T follicular helper cell (primary cell): ENCODE data around the gene PRKN.
"Not testable (repeated sequence)": the region's sequence is repeated elsewhere in the genome, so short reads cannot be mapped to it uniquely, and the experiment has no call there.

Source experiments
- DNase-seq: peaks from one replicate; pipeline ENCODE4 v3.0.0-alpha.2; 2020; ENCODE audit warnings: low read depth

PRKN gene

DNA sequence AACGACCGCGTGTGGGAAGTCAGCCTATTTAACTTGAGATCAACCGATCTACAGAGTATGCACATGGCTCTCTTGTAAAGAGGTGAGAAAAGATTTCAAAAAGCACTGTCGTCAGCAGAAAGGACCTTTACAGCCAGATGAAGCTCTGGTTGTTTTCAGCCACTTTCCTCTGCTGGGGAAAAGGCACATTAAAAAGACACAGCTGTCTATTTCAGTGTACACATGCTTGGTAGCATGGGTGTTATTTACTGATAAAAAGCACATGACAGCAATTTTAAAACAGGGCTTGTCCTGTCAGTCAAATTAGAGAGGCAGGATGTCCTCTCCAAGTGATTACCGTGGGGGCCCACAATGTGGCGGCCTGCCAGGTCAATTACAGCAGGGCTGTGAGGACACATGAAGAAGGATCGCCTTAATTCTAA is 188.9 kb downstream of the PRKN start:
- DNase-seq: no peak

DNA sequence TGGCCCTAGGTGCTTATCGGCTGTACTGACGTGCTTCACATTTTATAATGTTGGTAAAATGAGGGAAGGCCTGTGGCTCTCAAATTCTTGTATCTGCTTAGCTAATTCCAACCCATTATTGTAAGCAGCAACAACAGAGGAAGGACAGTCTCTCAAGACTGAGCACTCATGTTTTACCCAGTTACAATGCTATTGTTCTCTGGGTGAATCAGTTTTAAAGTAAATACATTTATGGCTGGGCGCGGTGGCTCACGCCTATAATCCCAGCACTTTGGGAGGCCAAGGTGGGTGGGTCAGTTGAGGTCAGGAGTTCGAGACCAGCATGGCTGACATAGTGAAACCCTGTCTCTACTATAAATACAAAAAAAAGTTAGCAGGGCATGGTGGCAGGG is 194.6 kb downstream of the PRKN start:
- no peak for DNase-seq

DNA sequence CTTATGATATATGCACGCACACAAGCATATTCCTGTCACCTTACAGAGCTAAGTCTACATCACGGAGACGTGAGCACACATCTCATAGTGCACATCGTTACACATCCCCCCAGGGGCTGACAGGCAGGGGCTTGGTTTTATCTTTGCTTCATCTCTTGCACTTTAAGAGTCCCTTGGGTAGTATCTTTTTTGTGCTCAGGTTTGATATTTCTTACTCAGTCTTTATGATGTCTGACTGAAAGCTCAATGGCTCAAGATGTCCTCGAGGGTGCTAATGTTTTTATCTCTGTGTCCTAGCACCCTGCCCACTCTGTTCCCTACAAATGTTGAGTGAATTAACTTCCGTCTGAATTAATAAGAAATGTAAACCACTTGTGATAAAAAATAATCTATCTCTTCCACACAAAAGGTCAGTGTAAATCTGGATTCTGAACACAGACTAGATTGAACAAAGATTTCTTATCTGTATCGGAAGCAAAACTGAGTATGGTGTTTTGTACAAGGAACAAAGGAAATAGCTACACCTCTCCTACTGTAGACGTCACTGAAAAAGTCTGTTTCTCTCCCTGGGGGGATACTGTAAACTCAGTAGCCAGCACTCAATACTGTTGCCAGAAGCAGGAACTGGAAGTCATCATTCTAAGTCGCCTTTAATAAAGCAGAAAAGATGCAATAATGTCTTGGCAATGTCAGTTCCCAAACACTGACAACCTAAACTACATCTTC is 195.1 kb downstream of the PRKN start:
- no peak for DNase-seq

DNA sequence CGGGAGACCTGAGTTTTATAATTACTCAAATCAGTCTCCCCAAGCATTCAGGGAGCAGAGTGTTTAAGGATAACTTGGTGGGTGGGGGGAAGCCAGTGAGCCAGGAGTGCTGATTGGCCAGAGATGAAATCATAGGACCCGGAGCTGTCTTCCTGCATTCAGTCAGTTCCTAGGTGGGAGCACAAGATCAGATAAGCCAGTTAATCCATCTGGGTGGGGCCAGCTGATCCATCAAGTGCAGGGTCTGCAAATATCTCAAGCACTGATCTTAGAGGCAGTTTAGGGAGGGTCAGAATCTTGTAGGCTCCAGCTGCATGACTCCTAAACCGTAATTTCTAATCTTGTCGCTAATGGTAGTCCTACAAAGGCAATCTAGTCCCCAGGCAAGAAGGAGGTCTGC is 196.2 kb downstream of the PRKN start:
- DNase-seq: not testable (repeated sequence)

DNA sequence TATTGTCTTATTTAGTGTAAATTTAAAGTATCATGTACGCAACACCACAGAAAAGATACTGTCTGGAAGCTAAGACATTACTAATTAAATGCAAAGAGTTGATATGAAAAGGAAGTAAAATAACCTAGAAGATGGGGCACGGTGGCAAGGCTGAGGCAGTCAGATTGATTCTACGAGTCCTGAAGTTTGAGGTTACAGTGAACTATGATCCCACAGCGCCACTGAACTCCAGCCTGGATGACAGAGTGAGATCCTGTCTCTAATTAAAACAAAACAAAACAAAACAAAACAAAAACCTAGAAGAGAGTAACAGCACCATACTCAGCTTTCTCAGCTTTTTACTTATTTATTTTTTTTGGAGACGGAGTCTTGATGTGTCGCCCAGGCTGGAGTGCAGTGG is 199.0 kb downstream of the PRKN start:
- no peak for DNase-seq

DNA sequence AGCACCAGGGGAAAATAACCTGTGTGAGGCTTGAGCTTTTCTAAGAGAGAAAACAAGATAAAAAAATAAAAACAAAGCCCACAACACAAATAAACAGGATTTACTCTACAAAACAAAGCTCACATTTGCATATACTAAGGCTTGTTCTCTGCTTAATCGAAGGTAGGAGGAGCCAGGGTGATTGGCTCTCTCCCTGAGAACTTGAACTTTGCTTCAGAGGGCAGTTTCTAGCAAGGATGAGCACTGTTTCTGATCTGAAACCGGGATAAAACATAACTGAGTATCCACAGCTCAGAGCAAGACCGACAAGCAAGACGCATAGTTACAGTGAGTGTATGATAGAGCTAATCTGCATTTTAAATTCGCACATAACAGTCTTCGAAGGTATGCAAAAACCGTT is 200.6 kb downstream of the PRKN start:
- no peak for DNase-seq

DNA sequence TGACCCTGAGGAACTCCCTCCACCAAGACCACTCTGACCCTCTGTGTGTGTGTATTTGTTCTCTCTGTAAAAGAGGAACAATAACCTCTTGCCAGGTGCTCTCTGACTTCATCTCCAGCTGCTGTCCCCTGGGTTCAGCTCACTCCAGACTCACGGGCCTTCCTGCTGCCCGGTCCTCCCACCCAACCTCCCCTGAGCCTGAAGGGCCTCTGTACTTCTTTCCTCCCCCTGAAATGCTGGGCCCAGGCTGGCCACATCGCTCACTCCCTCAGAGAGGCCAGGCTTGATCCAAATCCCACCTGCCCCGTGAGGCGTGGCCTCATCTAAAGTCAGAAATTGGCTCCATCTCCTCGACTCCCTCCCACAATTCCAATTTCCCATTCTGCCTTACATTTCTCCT is 202.4 kb downstream of the PRKN start:
- DNase-seq: no peak

DNA sequence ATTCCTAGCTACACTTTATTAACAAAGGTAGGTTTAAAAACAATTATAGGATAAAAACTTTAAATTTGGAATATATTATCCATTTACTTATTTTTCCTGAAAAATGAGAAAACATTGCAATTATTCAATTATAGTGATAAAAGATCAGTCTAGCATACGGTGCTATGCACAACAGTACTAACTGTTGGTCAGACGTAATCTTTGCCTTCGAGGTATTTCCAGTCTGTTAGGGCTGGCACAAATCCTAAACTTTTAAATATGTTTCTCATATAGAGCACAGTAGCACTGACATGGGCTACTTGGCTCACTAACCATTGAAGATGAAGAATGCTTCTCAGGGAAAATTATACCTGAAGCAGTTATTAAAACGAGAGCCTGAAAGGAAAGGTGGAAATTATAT is 214.8 kb downstream of the PRKN start:
- no peak for DNase-seq

DNA sequence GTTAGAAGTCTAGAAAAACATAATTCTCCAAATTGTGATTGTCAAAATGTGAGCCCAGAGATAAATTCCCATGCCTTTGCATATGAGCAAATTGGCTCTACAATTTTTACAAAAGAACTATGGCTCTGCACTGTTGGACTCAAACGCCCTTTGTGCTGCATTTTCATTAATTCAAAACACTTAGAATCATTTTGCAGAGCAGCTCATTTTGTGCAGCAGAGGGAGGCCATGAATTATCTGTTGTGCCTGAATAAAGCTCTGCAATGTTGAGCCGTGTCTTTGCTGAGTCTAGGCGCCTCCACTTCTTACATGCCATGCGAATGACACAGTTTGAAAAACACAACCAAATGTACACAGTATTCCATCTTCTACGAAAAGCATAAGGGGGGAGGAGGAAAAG is 230.2 kb downstream of the PRKN start:
- no peak for DNase-seq

DNA sequence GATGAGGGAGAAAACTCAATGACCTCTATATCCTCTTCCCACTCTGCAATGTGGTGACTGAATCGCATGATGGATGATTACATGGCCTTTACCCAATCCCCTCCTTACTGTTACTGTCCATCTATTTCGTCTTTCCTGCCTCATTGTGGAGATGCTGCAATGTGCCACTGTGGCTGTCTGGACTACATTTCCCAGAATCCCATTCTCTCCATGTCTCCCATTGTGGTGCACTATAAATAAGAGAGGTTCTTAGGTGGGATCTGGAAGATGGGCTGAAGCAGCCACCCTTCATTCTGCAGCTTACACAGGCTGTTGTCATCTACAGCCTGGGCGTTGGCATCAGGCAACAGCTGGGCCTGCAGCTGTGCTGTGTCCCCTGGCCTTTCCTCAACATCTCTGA is 233.6 kb downstream of the PRKN start:
- DNase-seq: no peak

DNA sequence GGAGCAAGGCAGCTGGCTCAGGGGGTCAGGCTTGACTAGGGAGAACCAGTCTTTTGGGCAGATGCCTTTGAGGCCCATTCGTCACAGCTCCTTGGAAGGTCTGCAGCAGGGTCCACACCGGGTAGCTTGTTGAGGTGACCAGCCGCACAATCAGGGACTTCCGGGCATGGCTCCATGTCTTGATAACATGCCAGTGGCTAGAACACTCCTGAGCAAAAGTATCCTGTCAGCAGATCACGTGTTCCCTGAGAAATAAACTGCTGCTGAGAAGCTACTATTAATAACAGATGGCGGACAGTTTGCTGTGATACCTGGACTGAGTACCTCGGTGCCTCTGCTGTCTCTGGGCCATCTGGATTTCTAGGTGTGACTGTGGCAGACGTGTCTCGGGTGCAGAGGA is 235.9 kb downstream of the PRKN start:
- DNase-seq: no peak

DNA sequence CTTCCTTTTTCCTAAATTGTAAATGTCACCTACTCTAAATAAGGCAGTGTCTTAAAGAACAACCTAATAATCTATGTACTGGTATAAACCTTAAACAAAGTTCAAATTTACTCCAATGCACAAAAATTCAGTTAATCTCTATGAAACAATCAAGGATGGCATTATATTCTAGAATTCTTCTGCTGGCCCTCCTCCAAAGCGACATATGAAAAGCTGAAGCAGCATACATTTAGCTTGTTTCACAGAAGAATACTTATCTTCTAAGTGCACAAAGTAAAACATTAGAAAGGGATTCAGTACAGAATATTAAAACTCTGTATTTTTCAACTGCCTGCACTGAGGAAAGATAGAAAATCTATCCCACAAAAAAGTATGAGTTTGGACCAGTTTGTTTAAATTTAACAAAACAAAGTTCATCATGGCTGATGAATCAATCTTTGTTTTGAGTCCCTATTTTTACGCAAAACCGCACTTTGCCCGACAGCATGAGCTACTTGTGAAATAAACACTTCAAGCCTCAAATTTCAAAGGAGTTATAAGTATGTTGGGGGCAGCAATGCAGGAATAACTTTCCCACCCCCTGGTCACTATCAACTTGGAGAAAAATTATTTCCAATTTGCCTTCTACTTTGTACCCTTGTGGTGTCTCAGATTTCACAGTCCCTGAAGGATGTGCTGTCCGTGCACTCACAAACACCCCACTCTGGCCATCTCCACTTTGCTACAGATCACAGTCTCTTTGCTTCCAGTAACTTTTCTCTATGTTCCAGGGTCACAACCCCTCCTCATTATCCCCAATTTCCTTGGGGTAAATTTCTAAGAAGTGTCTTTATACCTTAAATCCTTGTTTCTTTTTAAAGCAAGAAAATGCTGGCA is 238.2 kb downstream of the PRKN start:
- no peak for DNase-seq

DNA sequence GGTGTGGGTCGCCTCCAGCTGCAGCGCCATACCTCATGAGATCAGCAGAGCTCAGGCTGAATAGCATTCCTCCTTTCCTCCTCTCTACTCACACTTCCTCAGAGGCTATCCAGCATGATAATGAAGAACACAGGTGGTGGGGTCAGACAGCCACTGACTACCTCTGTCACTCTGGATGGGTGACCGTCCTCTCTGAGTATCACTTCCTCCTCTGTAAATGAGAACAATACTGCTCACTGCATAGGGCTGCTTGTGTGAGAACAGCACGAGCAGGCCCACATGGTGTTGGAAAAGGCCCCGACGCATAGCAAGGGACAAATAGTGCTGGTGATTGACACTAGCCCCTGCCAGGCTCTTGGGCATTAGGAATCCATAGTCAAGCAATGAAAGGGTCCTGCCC is 239.1 kb downstream of the PRKN start:
- DNase-seq: no peak

DNA sequence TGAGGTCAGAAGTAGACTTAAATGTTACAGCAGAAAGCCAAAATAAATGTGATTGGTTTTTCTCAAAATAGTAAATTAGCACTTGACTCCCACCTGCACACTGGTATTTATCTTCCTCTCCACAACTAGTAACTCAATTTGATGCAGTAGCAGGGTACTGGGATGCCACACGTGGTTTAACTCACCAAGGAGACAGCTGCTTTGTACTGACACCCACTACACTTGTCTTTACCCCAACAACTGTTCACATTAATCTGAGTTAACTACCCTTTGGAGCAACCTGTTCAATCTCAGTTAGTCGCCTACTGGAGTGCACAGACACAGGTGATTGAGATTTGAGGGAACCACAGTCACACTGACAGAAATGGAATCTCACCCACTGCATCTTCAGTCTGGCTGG is 242.1 kb downstream of the PRKN start:
- no peak for DNase-seq

DNA sequence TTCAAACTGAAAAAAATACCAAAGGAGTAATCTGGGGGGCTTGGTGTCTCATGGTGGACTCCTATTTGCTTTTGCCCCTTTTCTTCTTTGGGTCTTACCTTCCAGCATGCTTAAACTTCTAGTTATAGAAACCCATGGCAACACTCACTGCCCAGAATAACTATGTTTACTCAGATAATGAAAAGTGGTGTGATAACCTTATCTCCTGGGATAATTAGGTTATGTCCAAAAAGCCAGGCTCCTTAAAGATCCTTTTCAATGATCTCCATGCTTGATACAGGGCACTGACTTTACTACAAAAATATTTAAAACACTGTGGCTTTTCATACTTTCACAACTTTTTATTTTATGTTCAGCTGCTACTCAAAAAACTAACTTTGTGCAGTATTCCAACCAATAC is 245.6 kb downstream of the PRKN start:
- no peak for DNase-seq

DNA sequence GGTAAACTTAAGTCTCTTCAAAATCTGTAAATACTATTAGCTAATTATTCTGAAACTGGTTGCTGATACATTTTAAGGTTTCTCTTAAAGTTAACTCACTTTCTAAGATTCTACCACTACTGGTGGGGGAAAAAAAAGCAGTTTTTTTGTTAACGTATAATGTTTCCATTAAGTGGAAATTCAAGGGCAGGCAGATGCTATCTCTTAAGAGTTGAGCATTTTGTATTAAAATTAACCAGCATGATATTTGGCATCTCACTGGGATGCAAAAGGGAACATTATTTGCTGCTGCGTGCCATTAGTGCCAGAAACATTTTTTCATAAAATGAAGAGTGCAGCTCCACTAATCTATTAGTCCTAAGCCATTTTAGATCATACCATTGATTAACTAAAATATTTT is 246.2 kb downstream of the PRKN start:
- DNase-seq: no peak

DNA sequence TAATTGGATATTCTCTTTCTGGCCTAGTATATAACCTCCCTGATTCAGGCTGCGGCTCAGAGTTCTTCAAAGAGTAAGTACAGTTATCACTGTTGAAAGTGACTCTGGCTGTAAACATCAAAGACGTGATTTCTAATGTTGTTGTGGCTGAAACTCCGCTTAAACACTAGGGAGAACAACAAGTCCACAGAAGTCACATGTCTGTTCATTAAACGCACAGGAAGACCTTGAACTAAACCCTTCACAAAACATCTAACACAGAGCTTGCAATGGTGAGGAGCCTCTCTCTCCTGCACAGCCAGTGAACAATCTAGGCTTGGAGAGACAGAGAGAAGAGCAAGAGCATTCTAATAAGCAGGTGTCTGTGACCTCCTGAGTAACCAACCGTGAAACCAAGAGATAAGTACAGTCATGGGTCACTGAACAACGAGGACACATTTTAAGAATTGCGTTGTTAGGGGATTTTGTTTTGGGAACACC is 249.3 kb downstream of the PRKN start:
- DNase-seq: no peak

DNA sequence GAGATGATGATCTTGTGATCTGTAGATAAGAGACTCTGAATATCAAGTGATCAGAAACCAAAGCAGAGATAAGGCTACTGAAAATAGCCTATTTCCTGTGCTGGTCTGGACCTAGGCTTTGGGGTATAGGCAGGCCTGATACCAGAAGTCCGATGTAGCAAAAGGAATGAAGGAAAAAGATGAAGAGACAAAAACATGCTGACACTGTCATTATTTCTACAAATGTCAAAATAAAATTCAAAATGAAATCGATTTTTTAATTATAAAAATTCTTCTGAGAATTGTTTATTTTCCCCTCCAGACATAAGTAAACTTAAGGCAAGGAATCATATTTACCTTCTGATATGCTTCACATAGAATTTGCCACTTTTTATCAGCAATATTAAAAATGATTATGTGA is 252.8 kb downstream of the PRKN start:
- DNase-seq: no peak

DNA sequence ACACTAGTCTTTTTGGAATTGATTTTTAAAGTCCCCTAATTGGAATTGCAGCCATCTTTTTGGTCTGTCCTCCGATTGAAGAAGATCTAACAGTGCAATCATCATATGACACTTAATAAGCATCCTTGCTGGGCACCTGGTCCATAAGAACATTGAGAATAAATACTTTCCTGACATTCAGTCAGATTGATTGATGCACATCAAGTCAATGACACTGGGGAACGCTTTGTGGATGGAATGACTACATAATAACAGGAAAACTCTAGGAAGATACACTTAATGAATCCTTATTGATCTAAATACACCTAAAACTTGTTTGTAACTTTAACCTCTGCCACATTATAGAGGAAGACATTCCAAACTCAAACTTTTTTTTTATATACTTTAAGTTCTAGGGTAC is 255.7 kb downstream of the PRKN start:
- no peak for DNase-seq

DNA sequence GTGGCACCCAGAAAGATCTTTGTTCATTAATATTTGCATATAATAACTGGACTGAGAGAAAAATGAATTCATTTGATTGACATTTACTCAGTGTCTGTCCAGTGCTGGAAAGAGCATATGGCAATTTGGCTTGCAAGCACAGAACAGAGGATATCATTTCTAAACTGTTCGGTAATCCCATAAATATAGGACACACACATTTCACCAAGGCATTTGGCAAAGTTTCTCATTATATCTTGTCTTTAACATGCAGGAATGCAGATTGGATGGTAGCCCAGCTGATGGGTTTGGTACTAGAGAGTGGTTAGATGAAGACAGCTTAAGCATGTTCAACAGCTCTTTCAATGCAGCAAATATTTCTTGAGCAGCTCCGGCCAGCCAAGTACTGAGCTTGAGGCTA is 259.2 kb downstream of the PRKN start:
- DNase-seq: no peak

DNA sequence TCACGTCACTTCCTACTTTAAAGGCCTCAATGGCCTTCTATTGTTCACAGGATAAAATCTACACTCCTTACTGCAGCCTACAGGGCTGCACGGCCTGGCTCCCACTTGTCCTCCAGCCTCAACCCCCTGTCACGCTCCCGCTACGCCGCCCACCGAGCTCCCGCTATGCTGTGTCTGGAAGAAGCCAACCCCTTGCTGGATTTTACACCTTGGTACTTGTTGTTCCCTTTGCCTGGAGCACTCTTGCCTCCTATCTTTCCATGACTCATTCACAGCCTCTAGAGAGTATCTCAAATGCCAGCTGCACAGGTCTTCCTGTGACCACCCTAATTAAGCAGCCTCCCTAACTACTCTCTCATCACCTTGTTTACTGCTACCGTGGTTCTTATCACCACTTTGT is 259.9 kb downstream of the PRKN start:
- no peak for DNase-seq

DNA sequence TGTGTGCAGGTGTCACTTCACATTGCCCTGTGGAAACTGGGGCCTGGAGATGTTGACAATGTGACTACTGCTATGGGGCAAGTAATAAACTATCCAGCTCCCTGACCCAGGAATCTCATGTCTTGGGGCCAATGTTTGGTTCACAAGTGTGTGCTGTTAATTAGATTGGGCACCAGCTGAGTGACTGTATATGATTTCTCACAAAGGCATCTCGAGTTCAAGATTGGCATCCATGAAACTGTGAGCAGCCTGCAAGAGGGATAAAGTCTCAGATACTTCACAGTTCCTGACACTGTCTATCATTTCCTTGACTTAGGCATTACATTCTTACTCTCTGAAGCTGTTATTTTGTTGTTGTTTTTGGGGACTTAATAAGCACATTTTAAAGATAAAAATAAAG is 264.0 kb downstream of the PRKN start:
- no peak for DNase-seq

DNA sequence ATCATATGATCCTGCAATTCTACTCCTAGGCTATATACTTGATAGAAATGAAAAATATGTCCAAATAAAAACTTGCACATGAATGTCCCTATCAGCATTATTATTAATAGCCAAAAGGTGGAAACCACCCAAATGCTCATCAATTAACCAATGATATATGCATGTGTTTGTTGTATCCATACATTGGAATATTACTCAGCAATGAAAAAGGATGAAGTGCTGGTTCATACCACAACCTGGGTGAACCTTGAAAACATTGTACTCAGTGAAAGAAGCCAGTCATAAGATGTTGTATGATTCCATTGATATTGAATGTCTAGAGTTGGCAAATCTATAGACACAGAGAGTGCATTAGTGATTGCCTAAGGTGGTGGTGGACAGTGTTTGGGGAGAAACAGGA is 267.6 kb downstream of the PRKN start:
- DNase-seq: no peak

DNA sequence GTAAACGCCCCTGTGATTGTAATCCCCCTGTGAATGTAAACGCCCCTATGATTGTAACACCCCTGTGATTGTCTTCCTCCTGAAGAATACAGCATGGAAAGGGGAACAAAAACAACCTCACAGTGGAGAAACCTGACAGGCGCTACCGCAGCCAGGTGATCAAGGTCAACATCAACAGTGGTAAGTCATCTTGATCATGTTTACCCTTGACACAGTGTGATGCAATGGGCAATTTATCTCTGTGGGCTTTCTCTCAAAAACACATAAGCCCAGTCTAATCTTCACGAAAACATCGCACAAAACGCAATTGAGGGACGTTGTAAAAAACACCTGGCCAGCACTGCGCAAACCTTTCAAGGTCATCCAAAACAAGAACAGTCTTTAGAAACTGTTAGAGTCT is 277.2 kb downstream of the PRKN start:
- DNase-seq: no peak
